Uterus (tissue), 4 donors: ENCODE data around the gene ATF7. TPM values are rescaled to one million over a fixed set of nuclear protein-coding genes. Genes with fewer than 3 reads are reported as not detected.
A peak's percentile ranks its signal among the peaks of the same experiment; 100 is the strongest.
"Not testable (repeated sequence)": the region's sequence is repeated elsewhere in the genome, so short reads cannot be mapped to it uniquely, and the experiment has no call there.

Source experiments
- DNase-seq, 2 donors: peaks; one replicate each; pipeline ENCODE4 v3.0.0-alpha.2; 2019 to 2020
- H3K27ac ChIP-seq, 2 donors: fragments of 200-600 bp; sonication (generic); 1 replicate in 1 of 2; 2 replicates in 1 of 2; pipeline ENCODE4 v1.5.1; 2016 to 2018
- H3K27me3 ChIP-seq, 2 donors: fragments of 200-600 bp; sonication (generic); one replicate each; pipeline ENCODE4 v1.5.1; 2018 to 2019; ENCODE audit warnings: control low read depth in 1 of 2
- H3K36me3 ChIP-seq, 2 donors: fragments of 200-600 bp; sonication (generic); one replicate each; pipeline ENCODE4 v1.5.1; 2019; ENCODE audit warnings: control low read depth in 1 of 2
- H3K4me1 ChIP-seq, 2 donors: fragments of 200-600 bp; sonication (generic); one replicate each; pipeline ENCODE4 v1.5.1; 2018 to 2019; ENCODE audit warnings: control low read depth in 1 of 2
- H3K4me3 ChIP-seq, 2 donors: fragments of 200-600 bp; sonication (generic); 1 replicate in 1 of 2; 2 replicates in 1 of 2; pipeline ENCODE4 v1.5.1; 2018 to 2019; ENCODE audit warnings: mild to moderate bottlenecking in 1 of 2
- H3K9me3 ChIP-seq, 2 donors: fragments of 200-600 bp; sonication (generic); one replicate each; pipeline ENCODE4 v1.5.1; 2019; ENCODE audit warnings: control low read depth in 1 of 2
- CTCF ChIP-seq, 4 experiments: fragments of 200-600 bp in 2 of 4; fragments of 450-650 bp in 2 of 4; sonication (generic) in 2 of 4; IDR thresholded peaks; one replicate each; pipeline ENCODE4 v1.5.1; 2016 to 2019; ENCODE audit warnings: antibody characterized with exemption in 4 of 4, mild to moderate bottlenecking in 2 of 4, moderate library complexity in 1 of 4
- POLR2A ChIP-seq, 2 donors: fragments of 450-650 bp; IDR thresholded peaks; one replicate each; pipeline ENCODE4 v1.6.1; 2016; ENCODE audit warnings: antibody characterized with exemption in 2 of 2, mild to moderate bottlenecking in 1 of 2, moderate library complexity in 1 of 2
- intact Hi-C: fragments of 100-400 bp; cut with DNase I; formaldehyde crosslinking; loops from one replicate; pipeline ENCODE4 v1.15.1; 2023; ENCODE audit warnings: low total_unique reads
- total RNA-seq, 4 donors: library from RNA; depleted of rRNA in 3 of 4; stranded (reverse); fragments of >200 nt in 3 of 4; gene quantifications; one replicate each; pipeline versions ENCODE4 v1.1.0 to v1.2.4, GENCODE V29; 2014 to 2023
- donor health status: DM: yes; HTN: yes; CAD: no.

Gene ATF7
- total RNA-seq, 4 donors from 2014 or later: 10.6 to 47.6 (median 21.3) TPM

- H3K36me3 ChIP-seq: no peaks in the 10 kb centered on the region
- H3K9me3 ChIP-seq: no peaks in the 10 kb centered on the region
- peak overlapping the region in 1 of 2 donors; percentile 36 for H3K27ac ChIP-seq
- H3K4me1 ChIP-seq: no peaks in the 10 kb centered on the region
- intact Hi-C loops: no loop called here
- DNase-seq: no peak
- H3K4me3 ChIP-seq: no peak overlapping the region
- H3K27me3 ChIP-seq: no peaks in the 10 kb centered on the region
- TF ChIP-seq CTCF (IDR thresholded peaks at IDR 0.05) (no peak), POLR2A (IDR thresholded peaks at IDR 0.05) (no peak)
Measured at GRCh38 chr12:53603196-53603595, 23.0 kb downstream of the ATF7 start.

GRCh38 chr12:53602176-53602864 is 23.9 kb downstream of the ATF7 start:
- H3K36me3 ChIP-seq: no peaks in the 10 kb centered on the region
- intact Hi-C loops: no loop called here
- TF ChIP-seq CTCF (IDR thresholded peaks at IDR 0.05): no peak
- TF ChIP-seq POLR2A (IDR thresholded peaks at IDR 0.05): no peak
- no peaks in the 10 kb centered on the region for H3K9me3 ChIP-seq
- H3K4me1 ChIP-seq: no peaks in the 10 kb centered on the region
- peak overlapping the region in 1 of 2 donors; percentile 36 for H3K27ac ChIP-seq
- no peak overlapping the region for H3K4me3 ChIP-seq
- no peak for DNase-seq
- no peaks in the 10 kb centered on the region for H3K27me3 ChIP-seq

- H3K27ac ChIP-seq: peak overlapping the region; percentile 36 to 39
- TF ChIP-seq POLR2A (IDR thresholded peaks at IDR 0.05) (no peak), CTCF (IDR thresholded peaks at IDR 0.05) (no peak)
- intact Hi-C loops: no loop called here
- no peak for DNase-seq
- no peaks in the 10 kb centered on the region for H3K4me1 ChIP-seq
- no peaks in the 10 kb centered on the region for H3K36me3 ChIP-seq
- H3K9me3 ChIP-seq: no peaks in the 10 kb centered on the region
- H3K27me3 ChIP-seq: no peaks in the 10 kb centered on the region
- H3K4me3 ChIP-seq: peak overlapping the region in 1 of 2 donors; percentile 30
Measured at GRCh38 chr12:53601296-53601847, 24.8 kb downstream of the ATF7 start.

GRCh38 chr12:53600490-53601295 is 25.5 kb downstream of the ATF7 start:
- intact Hi-C loops: no loop called here
- Histone ChIP-seq H3K4me3 (peak overlapping the region in 1 of 2 donors; percentile 30), H3K4me1 (peaks cover 0 to under 1% of the 10 kb centered on the region in 2 donors), H3K27ac (peak overlapping the region; percentile 36 to 39), H3K36me3 (no peaks in the 10 kb centered on the region), H3K27me3 (no peaks in the 10 kb centered on the region), H3K9me3 (no peaks in the 10 kb centered on the region)
- TF ChIP-seq POLR2A (IDR thresholded peaks at IDR 0.05): no peak
- TF ChIP-seq CTCF (IDR thresholded peaks at IDR 0.05): no peak
- no peak for DNase-seq

GRCh38 chr12:53599579-53599978 is 26.6 kb downstream of the ATF7 start:
- TF ChIP-seq POLR2A (IDR thresholded peaks at IDR 0.05): no peak
- peak in 1 of 4 experiments; percentile 4 for TF ChIP-seq CTCF (IDR thresholded peaks at IDR 0.05)
- no peaks in the 10 kb centered on the region for H3K27me3 ChIP-seq
- no peak overlapping the region for H3K27ac ChIP-seq
- H3K9me3 ChIP-seq: no peaks in the 10 kb centered on the region
- no peak for DNase-seq
- H3K4me1 ChIP-seq: peaks cover 0 to 10% of the 10 kb centered on the region in 2 donors
- H3K4me3 ChIP-seq: no peak overlapping the region
- H3K36me3 ChIP-seq: no peaks in the 10 kb centered on the region
- intact Hi-C loops: no loop called here

GRCh38 chr12:53598971-53599370 is 27.2 kb downstream of the ATF7 start:
- H3K9me3 ChIP-seq, H3K36me3 ChIP-seq, intact Hi-C loops, H3K4me1 ChIP-seq, H3K27me3 ChIP-seq, H3K27ac ChIP-seq, DNase-seq, H3K4me3 ChIP-seq: not testable (repeated sequence)
